ENCODE results near the gene LRMDA.

DNA sequence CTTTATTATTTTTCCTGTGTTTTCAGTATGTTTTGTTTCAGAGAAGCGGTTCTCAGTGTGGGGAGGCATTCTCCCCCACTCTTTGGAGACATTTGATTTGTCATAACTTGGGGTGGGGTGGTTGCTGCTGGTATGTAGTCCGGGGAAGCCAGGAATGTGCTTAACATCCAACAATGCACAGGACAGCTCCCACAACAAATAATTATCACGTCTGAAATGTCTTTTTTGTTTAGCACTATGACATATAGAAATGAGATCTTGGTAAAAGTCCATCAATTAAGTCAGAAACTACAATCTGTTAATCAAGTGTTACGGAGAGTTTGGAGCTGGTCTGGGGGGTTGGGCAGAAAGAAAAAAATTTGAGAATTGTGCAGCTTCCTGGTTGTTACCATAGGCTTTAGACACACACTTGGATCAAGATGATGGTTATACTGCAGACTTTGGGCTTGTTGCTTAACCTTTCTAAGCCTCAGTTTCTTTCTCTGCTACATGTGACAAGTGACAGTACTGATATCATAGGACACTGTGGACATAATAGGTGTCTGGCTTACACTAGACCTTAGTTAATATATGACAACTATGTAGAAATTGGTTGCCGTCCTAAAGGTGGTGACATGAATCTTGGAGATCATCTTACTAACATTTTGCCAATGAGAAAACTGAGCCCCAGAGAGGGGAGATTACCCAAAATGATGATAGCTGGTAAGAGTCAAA lies 113.7 kb downstream of the LRMDA start:
- TF ChIP-seq, protein P1, sequence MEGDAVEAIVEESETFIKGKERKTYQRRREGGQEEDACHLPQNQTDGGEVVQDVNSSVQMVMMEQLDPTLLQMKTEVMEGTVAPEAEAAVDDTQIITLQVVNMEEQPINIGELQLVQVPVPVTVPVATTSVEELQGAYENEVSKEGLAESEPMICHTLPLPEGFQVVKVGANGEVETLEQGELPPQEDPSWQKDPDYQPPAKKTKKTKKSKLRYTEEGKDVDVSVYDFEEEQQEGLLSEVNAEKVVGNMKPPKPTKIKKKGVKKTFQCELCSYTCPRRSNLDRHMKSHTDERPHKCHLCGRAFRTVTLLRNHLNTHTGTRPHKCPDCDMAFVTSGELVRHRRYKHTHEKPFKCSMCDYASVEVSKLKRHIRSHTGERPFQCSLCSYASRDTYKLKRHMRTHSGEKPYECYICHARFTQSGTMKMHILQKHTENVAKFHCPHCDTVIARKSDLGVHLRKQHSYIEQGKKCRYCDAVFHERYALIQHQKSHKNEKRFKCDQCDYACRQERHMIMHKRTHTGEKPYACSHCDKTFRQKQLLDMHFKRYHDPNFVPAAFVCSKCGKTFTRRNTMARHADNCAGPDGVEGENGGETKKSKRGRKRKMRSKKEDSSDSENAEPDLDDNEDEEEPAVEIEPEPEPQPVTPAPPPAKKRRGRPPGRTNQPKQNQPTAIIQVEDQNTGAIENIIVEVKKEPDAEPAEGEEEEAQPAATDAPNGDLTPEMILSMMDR (IDR thresholded peaks at IDR 0.05; ENCODE audit: borderline replicate concordance, extremely low read depth, low read length, poor library complexity, severe bottlenecking): no peak
- TF ChIP-seq EZH2 (IDR thresholded peaks at IDR 0.05; ENCODE audit: borderline replicate concordance, low read depth, low read length, severe bottlenecking): no peak

Measured in DND-41 (cell line).